ENCODE measurements around the gene RPL13A. TPM values are rescaled to one million over a fixed set of nuclear protein-coding genes. Genes with fewer than 3 reads are reported as not detected.
A peak's percentile ranks its signal among the peaks of the same experiment; 100 is the strongest.
"Not testable (repeated sequence)": the region's sequence is repeated elsewhere in the genome, so short reads cannot be mapped to it uniquely, and the experiment has no call there.

RPL13A gene
- total RNA-seq, 1 donor from 2014 or later: 1,829 TPM

- Histone ChIP-seq H3K27me3 (peaks cover 45% of the 10 kb centered on the region), H3K9me3 (no peaks in the 10 kb centered on the region), H3K4me1 (peaks cover 4% of the 10 kb centered on the region), H3K4me3 (peak overlapping the region; percentile 8), H3K27ac (no peak overlapping the region), H3K36me3 (peaks cover 6% of the 10 kb centered on the region)
- DNase-seq: no peak
- no peak for ATAC-seq
- no peak for TF ChIP-seq CTCF (IDR thresholded peaks at IDR 0.05)
- intact Hi-C loops (cut with DNase I): loop anchor here (5.0 to 10.0 kb wide), 2 partner anchors 50 to 217 kb away; no protein-coding TSS in a partner anchor
Measured at GRCh38 chr19:49441960-49442350, 45.5 kb upstream of the RPL13A start.

GRCh38 chr19:49442354-49442753 is 45.1 kb upstream of the RPL13A start:
- ATAC-seq (no peak), DNase-seq (no peak)
- H3K27ac ChIP-seq: no peak overlapping the region
- H3K36me3 ChIP-seq: peaks cover 9% of the 10 kb centered on the region
- H3K27me3 ChIP-seq: peaks cover 41% of the 10 kb centered on the region
- H3K4me3 ChIP-seq: peak overlapping the region; percentile 8
- no peak for TF ChIP-seq CTCF (IDR thresholded peaks at IDR 0.05)
- no peaks in the 10 kb centered on the region for H3K9me3 ChIP-seq
- peaks cover 4% of the 10 kb centered on the region for H3K4me1 ChIP-seq
- intact Hi-C loops (cut with DNase I): loop anchor here (5.0 to 10.0 kb wide), 2 partner anchors 50 to 218 kb away; no protein-coding TSS in a partner anchor

GRCh38 chr19:49442771-49443365 is 44.5 kb upstream of the RPL13A start:
- H3K4me3 ChIP-seq: peak overlapping the region; percentile 86
- no peaks in the 10 kb centered on the region for H3K9me3 ChIP-seq
- peaks cover 4% of the 10 kb centered on the region for H3K4me1 ChIP-seq
- H3K36me3 ChIP-seq: peaks cover 9% of the 10 kb centered on the region
- intact Hi-C loops (cut with DNase I): loop anchor here (5.0 to 10.0 kb wide), 2 partner anchors 51 to 218 kb away; no protein-coding TSS in a partner anchor
- ATAC-seq (peak; percentile 80), DNase-seq (peak; percentile 97)
- TF ChIP-seq CTCF (IDR thresholded peaks at IDR 0.05): no peak
- peak overlapping the region; percentile 69 for H3K27ac ChIP-seq
- peaks cover 39% of the 10 kb centered on the region for H3K27me3 ChIP-seq

GRCh38 chr19:49443366-49444099 is 43.9 kb upstream of the RPL13A start:
- peak overlapping the region; percentile 86 for H3K4me3 ChIP-seq
- H3K27ac ChIP-seq: peak overlapping the region; percentile 69
- H3K4me1 ChIP-seq: peaks cover 4% of the 10 kb centered on the region
- peaks cover 33% of the 10 kb centered on the region for H3K27me3 ChIP-seq
- intact Hi-C loops (cut with DNase I): loop anchor here (5.0 to 10.0 kb wide), 2 partner anchors 51 to 219 kb away; no protein-coding TSS in a partner anchor
- peak; percentile 93 for ATAC-seq
- peak; percentile 75 for TF ChIP-seq CTCF (IDR thresholded peaks at IDR 0.05)
- H3K36me3 ChIP-seq: peaks cover 11% of the 10 kb centered on the region
- DNase-seq: peak; percentile 96
- no peaks in the 10 kb centered on the region for H3K9me3 ChIP-seq

- not testable (repeated sequence) for H3K9me3 ChIP-seq, ATAC-seq, H3K4me3 ChIP-seq, H3K27ac ChIP-seq, DNase-seq, H3K4me1 ChIP-seq
- Histone ChIP-seq H3K36me3 (peaks cover 18% of the 10 kb centered on the region), H3K27me3 (peaks cover 26% of the 10 kb centered on the region)
- intact Hi-C loops (cut with DNase I): loop anchor here (5.0 to 10.0 kb wide), 2 partner anchors 52 to 219 kb away; no protein-coding TSS in a partner anchor
Measured at GRCh38 chr19:49444100-49444700, 43.2 kb upstream of the RPL13A start.
